Measurements from ENCODE around the gene RADIL.

- TF ChIP-seq TCF7L2 (IDR thresholded peaks at IDR 0.05; ENCODE audit: low read depth, low read length) (no peak), ZNF605 (CRISPR knock-in tag; IDR thresholded peaks at IDR 0.05) (no peak), ZNF644 (CRISPR knock-in tag; IDR thresholded peaks at IDR 0.05; ENCODE audit: low read depth) (no peak), ESRRA (CRISPR knock-in tag; IDR thresholded peaks at IDR 0.05; ENCODE audit: low read depth) (no peak), JUND (CRISPR knock-in tag; IDR thresholded peaks at IDR 0.05) (no peak), EP300 (IDR thresholded peaks at IDR 0.05; ENCODE audit: low read depth in 2 of 2, low read length in 2 of 2) (no peak), EP300 (CRISPR knock-in tag; IDR thresholded peaks at IDR 0.05; ENCODE audit: borderline replicate concordance) (no peak), HIVEP1 (CRISPR knock-in tag; IDR thresholded peaks at IDR 0.05) (no peak), CTCF (CRISPR knock-in tag; IDR thresholded peaks at IDR 0.05) (no peak), RERE (CRISPR knock-in tag; IDR thresholded peaks at IDR 0.05; ENCODE audit: low read depth) (no peak), POLR2AphosphoS5 (IDR thresholded peaks at IDR 0.05; ENCODE audit: low read depth, low read length) (no peak), ZNF747 (CRISPR knock-in tag; IDR thresholded peaks at IDR 0.05; ENCODE audit: borderline replicate concordance) (no peak)
These were observed 113.8 kb downstream of the RADIL start for GRCh38 chr7:4769761-4770160.
